ENCODE results near the gene LRIF1.
"Not testable (repeated sequence)": the region's sequence is repeated elsewhere in the genome, so short reads cannot be mapped to it uniquely, and the experiment has no call there.

LRIF1 gene

GRCh38 chr1:110963691-110964454, at the start of gene LRIF1:
TSS of gene LRIF1 (minus strand) at chr1:110963922. CDS start at chr1:110963688, 234 bp downstream.
- DNase-seq (ENCODE audit: low read depth) = peak; percentile 99
- peak within 1 kb of the TSS; percentile 85 for H3K4me3 ChIP-seq (ENCODE audit: control insufficient read depth, low read depth, low read length)
- TF ChIP-seq CTCF (IDR thresholded peaks at IDR 0.05; ENCODE audit: control insufficient read depth, insufficient read depth, low read depth, low read length, missing control alignments) = peak; percentile 52

GRCh38 chr1:111008031-111008430, 44.3 kb upstream of the LRIF1 start:
- H3K4me3 ChIP-seq (ENCODE audit: control insufficient read depth, low read depth, low read length) = no peak overlapping the region
- no peak for DNase-seq (ENCODE audit: low read depth)
- no peak for TF ChIP-seq CTCF (IDR thresholded peaks at IDR 0.05; ENCODE audit: control insufficient read depth, insufficient read depth, low read depth, low read length, missing control alignments)

GRCh38 chr1:111006556-111006955, 42.8 kb upstream of the LRIF1 start:
- no peak for DNase-seq (ENCODE audit: low read depth)
- no peak for TF ChIP-seq CTCF (IDR thresholded peaks at IDR 0.05; ENCODE audit: control insufficient read depth, insufficient read depth, low read depth, low read length, missing control alignments)

DNA sequence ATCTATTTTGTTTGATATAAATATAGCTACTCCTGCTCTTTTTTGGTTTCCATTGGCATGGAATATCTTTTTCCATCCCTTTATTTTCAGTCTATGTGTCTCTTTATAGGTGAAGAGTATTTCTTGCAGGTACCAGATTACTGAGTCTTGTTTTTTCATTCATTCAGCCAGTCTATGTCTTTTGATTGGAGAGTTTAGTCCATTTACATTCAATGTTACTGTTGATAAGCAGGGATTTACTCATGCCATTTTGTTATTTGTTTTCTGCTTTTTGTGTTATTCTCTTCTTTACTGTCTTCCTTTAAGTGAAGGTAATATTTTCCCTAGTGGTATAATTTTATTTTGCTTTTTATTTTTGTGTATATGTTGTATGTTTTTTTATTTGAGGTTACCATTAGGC, 35.9 kb upstream of the LRIF1 start:
- DNase-seq (ENCODE audit: low read depth); H3K4me3 ChIP-seq (ENCODE audit: control insufficient read depth, low read depth, low read length): not testable (repeated sequence)

More at GRCh38 chr1:111006556-111006955, 42.8 kb upstream of the LRIF1 start:
- no peak overlapping the region for H3K4me3 ChIP-seq (ENCODE audit: control insufficient read depth, low read depth, low read length)

DNA sequence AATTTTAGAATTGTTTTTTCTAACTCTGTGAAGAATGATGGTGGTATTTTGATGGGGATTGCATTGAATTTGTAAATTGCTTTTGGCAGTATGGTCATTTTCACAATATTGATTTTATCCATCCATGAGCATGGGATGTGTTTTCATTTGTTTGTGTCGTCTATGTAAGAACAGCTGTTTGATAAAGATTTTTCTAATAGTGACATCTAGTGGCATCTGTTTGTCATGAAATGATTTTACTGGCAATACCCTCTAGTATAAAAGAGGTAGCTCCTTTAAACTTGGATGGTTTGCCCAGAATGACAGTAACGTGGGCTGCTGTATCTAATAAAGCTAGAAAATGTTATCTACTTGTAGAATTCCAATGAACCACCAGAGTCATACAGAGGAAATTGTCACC, 28.6 kb upstream of the LRIF1 start:
- not testable (repeated sequence) for DNase-seq (ENCODE audit: low read depth); H3K4me3 ChIP-seq (ENCODE audit: control insufficient read depth, low read depth, low read length)
- peak; percentile 6 for TF ChIP-seq CTCF (IDR thresholded peaks at IDR 0.05; ENCODE audit: control insufficient read depth, insufficient read depth, low read depth, low read length, missing control alignments)

GRCh38 chr1:110991295-110991694, 27.6 kb upstream of the LRIF1 start:
- DNase-seq (ENCODE audit: low read depth) = not testable (repeated sequence)

DNA sequence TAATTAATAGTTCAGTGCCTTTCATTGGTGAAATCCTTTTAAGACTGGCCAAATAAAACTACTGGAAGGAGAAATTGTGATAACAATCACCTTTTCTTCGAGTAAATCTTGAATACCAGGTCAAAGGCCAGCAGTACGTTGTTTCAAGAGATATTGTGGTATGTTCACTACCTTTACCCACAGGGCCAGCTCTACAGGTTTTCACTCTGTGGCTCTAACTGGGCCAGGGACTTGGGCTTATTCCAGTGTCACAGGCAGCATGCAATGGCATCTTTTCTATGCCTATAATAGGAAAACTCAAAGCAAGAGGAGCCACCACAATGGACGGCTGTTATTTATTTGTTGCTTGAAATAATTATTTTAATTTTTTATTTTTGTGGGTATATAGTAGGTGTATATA, 26.8 kb upstream of the LRIF1 start:
- DNase-seq (ENCODE audit: low read depth) = no peak
- no peak overlapping the region for H3K4me3 ChIP-seq (ENCODE audit: control insufficient read depth, low read depth, low read length)
- TF ChIP-seq CTCF (IDR thresholded peaks at IDR 0.05; ENCODE audit: control insufficient read depth, insufficient read depth, low read depth, low read length, missing control alignments) = no peak

More at GRCh38 chr1:110991295-110991694, 27.6 kb upstream of the LRIF1 start:
- H3K4me3 ChIP-seq (ENCODE audit: control insufficient read depth, low read depth, low read length) = not testable (repeated sequence)
